ENCODE data around the gene C1orf174. TPM values are rescaled to one million over a fixed set of nuclear protein-coding genes. Genes with fewer than 3 reads are reported as not detected.

C1orf174 gene
- total and polyA plus RNA-seq, 2 of the 13 experiments (the other 11 are each of a cell fraction or from before 2014, with no cell fraction given) = 21.6 to 31.4 TPM

- TF ChIP-seq ZNF407 (CRISPR knock-in tag; IDR thresholded peaks at IDR 0.05; ENCODE audit: not compliant biosample characterization) (no peak), TP53 (CRISPR knock-in tag; conservative IDR thresholded peaks at IDR 0.05) (no peak), ZNF432 (CRISPR knock-in tag; IDR thresholded peaks at IDR 0.05; ENCODE audit: borderline replicate concordance) (no peak), MAX (IDR thresholded peaks at IDR 0.05) (peak; percentile 23; the same call in 1 of the 2 replicates), ZC3H4 (CRISPR knock-in tag; IDR thresholded peaks at IDR 0.05; ENCODE audit: borderline replicate concordance) (no peak), FOXO4 (CRISPR knock-in tag; conservative IDR thresholded peaks at IDR 0.05) (no peak), ZNF687 (CRISPR knock-in tag; IDR thresholded peaks at IDR 0.05) (peak; percentile 48), ZNF317 (CRISPR knock-in tag; IDR thresholded peaks at IDR 0.05) (no peak), MEF2D (CRISPR knock-in tag; IDR thresholded peaks at IDR 0.05) (no peak), HOXA9 (CRISPR knock-in tag; IDR thresholded peaks at IDR 0.05; ENCODE audit: borderline replicate concordance) (no peak), ATF7-NPFF (CRISPR knock-in tag; IDR thresholded peaks at IDR 0.05; ENCODE audit: low read depth) (no peak), SALL1 (CRISPR knock-in tag; IDR thresholded peaks at IDR 0.05) (peak; percentile 44; the same call in 1 of the 2 replicates), ZNF660 (CRISPR knock-in tag; IDR thresholded peaks at IDR 0.05; ENCODE audit: borderline replicate concordance, low read depth) (no peak), NFE2L2 (IDR thresholded peaks at IDR 0.05; ENCODE audit: low read length) (no peak)
Observed at GRCh38 chr1:3910857-3911845, 11.1 kb upstream of the C1orf174 start (continued).
